ENCODE results near the gene UBASH3B.
A peak's percentile ranks its signal among the peaks of the same experiment; 100 is the strongest.

UBASH3B gene

GRCh38 chr11:122791411-122791810, 135.9 kb downstream of the UBASH3B start:
- no peak for DNase-seq

GRCh38 chr11:122791836-122792235, 136.3 kb downstream of the UBASH3B start:
- no peak for DNase-seq

GRCh38 chr11:122793515-122793914, 138.0 kb downstream of the UBASH3B start:
- DNase-seq, result no peak

GRCh38 chr11:122795307-122795706, 139.8 kb downstream of the UBASH3B start:
- no peak for DNase-seq

- peak in 1 of 2 donors; percentile 73 for DNase-seq
Measured at GRCh38 chr11:122796128-122796717, 140.7 kb downstream of the UBASH3B start.

- DNase-seq, result no peak
Measured at GRCh38 chr11:122797651-122798050, 142.1 kb downstream of the UBASH3B start.

- peak in 1 of 2 donors; percentile 27 for DNase-seq
Measured at GRCh38 chr11:122799406-122800105, 144.0 kb downstream of the UBASH3B start.

- DNase-seq, result no peak
Measured at GRCh38 chr11:122802876-122803275, 147.4 kb downstream of the UBASH3B start.

- no peak for DNase-seq
Measured at GRCh38 chr11:122803306-122803705, 147.8 kb downstream of the UBASH3B start.

GRCh38 chr11:122803716-122804115, 148.2 kb downstream of the UBASH3B start:
- no peak for DNase-seq

- no peak for DNase-seq
Measured at GRCh38 chr11:122804161-122804560, 148.6 kb downstream of the UBASH3B start.

GRCh38 chr11:122804796-122805195, 149.3 kb downstream of the UBASH3B start:
- DNase-seq, result no peak

- no peak for DNase-seq
Measured at GRCh38 chr11:122807731-122808477, 152.4 kb downstream of the UBASH3B start.

GRCh38 chr11:122808478-122808869, 153.0 kb downstream of the UBASH3B start:
- peak; percentile 79 to 89 for DNase-seq

GRCh38 chr11:122809866-122810265, 154.3 kb downstream of the UBASH3B start:
- DNase-seq, result no peak

GRCh38 chr11:122811721-122812120, 156.2 kb downstream of the UBASH3B start:
- DNase-seq, result no peak

GRCh38 chr11:122812638-122813037, 157.1 kb downstream of the UBASH3B start:
- no peak for DNase-seq

- DNase-seq, result no peak
Measured at GRCh38 chr11:122813176-122813893, 157.8 kb downstream of the UBASH3B start.

- DNase-seq, result no peak
Measured at GRCh38 chr11:122813894-122814270, 158.4 kb downstream of the UBASH3B start.

GRCh38 chr11:122814401-122814800, 158.9 kb downstream of the UBASH3B start:
- DNase-seq, result no peak

GRCh38 chr11:122815900-122816299, 160.4 kb downstream of the UBASH3B start:
- no peak for DNase-seq

GRCh38 chr11:122816761-122817520, 161.4 kb downstream of the UBASH3B start:
- DNase-seq, result no peak

GRCh38 chr11:122820158-122820557, 164.6 kb downstream of the UBASH3B start:
- DNase-seq, result no peak
